ENCODE data around the gene MRPL43.

- TF ChIP-seq CTCF (IDR thresholded peaks at IDR 0.05; ENCODE audit: insufficient read depth, low read length, poor library complexity, severe bottlenecking) (no peak), EZH2phosphoT487 (conservative IDR thresholded peaks at IDR 0.05; ENCODE audit: low read length) (no peak)
Observed at GRCh38 chr10:100972115-100972903, 15.0 kb downstream of the MRPL43 start.
